ENCODE results near the gene TCF7L2.
A peak's percentile ranks its signal among the peaks of the same experiment; 100 is the strongest.

TCF7L2 gene

DNA sequence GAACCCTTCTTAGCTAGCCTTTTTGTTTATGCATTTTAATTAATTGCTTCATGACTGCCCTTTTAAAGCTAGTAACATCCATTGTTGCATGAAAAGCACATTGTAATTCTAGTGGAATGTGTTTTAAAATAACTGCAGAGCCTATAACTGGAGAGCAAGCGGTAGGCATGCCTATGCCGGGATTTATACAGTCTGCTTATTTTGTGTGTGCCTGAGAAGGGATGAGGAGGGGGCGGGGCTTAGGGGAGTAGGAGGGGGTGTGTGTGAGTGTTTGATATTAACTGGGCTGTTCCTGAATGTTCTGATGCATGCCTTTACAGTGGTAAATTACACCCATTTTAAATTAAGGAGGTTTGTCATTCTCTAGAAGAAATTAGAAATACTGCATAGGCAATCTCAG lies 208.1 kb downstream of the TCF7L2 start:
- DNase-seq = peak; percentile 11

DNA sequence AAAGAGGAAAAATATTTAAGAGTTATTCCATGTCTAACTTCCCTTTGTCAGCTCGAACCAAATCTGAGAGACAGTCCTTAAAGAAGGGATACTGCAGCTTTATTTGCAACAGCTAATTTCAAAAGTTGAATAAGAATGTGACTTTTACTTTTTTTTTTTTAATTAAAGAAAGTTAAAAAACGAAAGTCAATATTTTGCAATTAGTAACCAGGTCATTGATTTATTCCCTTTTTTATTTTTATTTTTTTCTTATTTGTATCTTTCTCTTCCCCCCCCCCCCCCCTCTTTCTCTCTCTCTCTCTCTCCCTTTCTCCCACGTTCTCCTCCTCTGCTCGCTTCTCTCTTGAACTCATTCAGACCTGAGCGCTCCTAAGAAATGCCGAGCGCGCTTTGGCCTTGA lies 209.5 kb downstream of the TCF7L2 start:
- DNase-seq = no peak

GRCh38 chr10:113160641-113161040 lies 210.6 kb downstream of the TCF7L2 start:
- no peak for DNase-seq

GRCh38 chr10:113161066-113161465 lies 211.0 kb downstream of the TCF7L2 start:
- DNase-seq = peak; percentile 24

DNA sequence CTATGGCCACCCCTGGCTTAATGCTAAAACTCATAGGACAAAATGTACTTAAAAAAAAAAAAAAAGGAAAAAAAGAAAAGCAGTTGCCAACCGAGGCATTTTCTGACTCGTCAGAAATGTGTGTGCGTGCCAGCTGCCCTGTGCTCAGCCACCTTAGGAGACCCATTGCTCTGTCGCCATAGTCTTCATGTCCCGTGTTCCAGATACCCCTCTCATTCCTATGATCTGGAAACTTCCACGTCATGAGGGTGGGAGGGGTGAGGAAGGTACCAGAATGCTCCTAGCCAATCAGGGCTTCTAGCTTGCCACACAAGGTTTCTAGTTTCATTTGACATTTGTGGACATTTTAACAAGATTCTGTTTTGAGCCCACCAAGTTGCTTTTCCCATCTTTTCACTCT lies 212.9 kb downstream of the TCF7L2 start:
- no peak for DNase-seq

GRCh38 chr10:113165673-113166072 lies 215.6 kb downstream of the TCF7L2 start:
- no peak for DNase-seq

DNA sequence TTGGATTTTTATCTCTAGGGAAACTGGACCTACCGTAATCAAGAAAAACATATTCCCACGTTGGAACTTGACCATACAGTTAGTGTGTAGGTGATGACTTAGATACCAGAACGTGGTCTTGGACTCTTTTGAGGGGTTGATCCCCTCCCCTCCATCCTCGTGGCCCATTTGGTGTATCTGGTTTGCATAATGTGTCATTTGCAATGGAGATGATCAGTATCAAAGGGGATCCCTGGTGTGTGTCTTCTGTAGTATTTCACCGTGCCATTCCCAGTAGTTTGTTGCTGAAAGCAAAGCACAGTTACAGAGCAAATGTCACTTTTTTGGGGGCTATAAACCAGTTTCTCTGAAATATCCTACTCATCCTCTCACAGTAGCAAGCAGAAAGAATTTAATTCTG lies 217.7 kb downstream of the TCF7L2 start:
- no peak for DNase-seq

- DNase-seq = no peak
Measured at GRCh38 chr10:113168584-113168983, 218.5 kb downstream of the TCF7L2 start.

GRCh38 chr10:113169111-113169510 lies 219.1 kb downstream of the TCF7L2 start:
- DNase-seq = no peak

GRCh38 chr10:113169853-113170460 lies 219.9 kb downstream of the TCF7L2 start:
- DNase-seq = no peak

DNA sequence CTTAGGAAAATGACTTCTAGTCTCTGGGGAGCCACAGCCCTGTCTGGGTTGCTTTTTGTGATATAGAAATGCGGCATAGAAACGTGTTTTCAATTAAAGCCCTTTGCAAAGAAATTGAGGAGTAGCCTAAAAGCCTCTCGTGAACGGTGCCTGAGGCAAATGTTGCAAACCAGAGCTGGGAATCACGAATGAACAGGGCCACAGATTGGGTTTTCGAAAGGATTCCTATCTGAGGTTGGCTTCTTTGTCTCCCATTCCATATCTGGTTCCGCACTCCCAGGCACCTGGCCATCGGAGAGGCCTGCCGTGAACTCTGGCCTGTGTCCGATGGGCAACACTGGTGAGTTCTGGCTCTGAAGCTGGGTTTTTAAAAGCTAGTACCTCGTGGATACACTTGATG lies 221.6 kb downstream of the TCF7L2 start:
- DNase-seq = peak; percentile 18

DNA sequence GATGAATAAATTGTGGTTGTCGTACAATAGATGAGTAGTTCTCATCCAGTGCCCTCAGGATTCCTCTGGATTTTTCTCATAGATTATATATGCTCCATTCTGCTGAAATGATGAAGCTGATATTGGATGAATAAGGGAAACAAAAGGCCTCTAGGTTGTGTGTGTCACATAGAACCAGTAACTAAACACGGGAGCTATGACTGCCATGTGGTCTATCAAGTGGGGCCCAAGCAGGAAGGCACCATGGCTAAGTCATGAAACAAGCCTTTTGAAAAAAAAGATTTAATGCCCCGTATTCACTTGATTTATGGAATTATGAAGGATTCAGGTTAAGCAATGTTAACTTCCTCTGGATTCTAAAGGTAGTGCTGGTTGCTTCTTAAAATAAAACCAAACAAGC lies 225.1 kb downstream of the TCF7L2 start:
- DNase-seq = no peak

- no peak for DNase-seq
Measured at GRCh38 chr10:113175756-113176651, 226.0 kb downstream of the TCF7L2 start.

DNA sequence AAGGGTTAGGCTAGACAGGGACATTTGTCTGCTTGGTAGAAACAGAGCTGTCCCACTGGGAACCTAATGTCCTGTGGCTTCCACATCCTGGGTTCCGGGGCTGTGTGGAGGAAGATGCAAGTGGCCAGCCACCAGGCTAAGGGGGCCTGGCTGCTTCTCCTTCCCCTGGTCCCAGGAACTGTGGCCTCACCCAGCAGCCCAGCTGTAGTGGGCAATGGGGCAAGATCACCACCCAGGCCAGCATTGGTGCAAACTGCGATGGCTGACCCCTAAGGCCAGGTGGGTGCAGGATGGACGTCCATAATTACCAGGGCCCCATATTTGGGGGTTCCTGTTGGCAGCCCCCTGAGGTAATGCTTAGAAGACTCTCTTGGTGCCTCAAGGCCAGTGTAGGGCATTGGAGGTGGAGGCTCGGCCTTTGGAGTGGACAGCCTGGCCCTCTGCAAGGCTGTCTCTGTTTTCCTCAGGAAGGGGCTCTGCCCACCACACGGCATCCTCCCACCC lies 226.7 kb downstream of the TCF7L2 start:
- no peak for DNase-seq

GRCh38 chr10:113177156-113177935 lies 227.3 kb downstream of the TCF7L2 start:
- no peak for DNase-seq

GRCh38 chr10:113177936-113178335 lies 227.9 kb downstream of the TCF7L2 start:
- no peak for DNase-seq

GRCh38 chr10:113178771-113179170 lies 228.7 kb downstream of the TCF7L2 start:
- DNase-seq = no peak

GRCh38 chr10:113179265-113179664 lies 229.2 kb downstream of the TCF7L2 start:
- peak; percentile 13 for DNase-seq

DNA sequence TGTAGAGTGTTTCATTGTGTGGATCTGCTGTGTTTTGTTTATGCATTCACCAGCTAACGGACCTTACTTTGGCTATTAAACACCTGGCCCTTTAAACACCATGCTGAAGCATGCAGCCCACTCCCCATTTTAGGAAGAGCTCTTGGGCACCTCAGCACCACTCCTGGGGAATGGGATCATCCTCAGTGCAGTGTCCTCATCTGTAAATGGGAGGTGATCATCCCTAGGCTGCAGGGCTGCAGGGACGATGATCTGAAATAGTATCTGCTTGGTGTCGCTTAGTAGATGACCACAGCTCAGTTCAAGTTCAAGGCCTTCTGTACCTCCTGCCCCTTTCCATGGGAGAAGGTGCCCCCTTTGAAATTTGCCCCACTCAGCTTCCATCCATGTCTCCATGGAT lies 229.9 kb downstream of the TCF7L2 start:
- DNase-seq = no peak

DNA sequence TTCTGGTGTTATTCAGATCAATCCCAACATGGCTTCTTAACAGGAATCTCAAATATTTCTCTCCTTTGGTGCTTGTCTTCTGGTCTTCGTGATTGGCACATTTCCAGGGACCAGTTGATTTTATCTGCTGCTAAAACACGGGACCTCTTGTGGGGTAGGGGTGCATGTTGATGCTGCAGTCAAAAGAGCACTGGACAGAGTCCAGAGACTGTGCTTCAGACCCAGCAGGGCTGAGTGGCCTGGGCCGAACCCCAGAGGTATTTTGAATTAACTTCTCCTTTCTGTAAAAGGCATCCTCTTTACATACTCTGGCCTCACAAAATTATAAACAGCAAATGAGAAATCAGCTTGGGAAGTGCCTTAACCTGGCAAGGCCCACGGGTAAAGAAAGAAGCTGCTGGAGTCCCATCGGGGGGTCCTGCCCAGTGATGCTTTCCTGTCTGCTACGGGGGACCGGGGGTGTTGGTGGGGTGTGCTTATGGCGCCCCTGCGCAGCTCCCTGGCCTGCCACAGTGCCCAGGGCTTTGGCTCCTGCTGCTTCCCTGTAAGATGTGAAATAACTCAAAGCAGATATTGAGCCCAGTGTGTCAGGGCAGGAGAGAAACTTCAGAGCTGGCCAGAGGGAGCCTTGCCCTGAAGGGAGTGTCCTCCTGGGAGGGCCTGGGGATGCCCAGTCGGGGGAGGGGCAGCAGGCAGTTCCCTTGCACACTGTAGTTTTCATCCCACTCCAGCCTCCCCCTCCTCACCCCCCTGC lies 230.5 kb downstream of the TCF7L2 start:
- DNase-seq = peak; percentile 32

DNA sequence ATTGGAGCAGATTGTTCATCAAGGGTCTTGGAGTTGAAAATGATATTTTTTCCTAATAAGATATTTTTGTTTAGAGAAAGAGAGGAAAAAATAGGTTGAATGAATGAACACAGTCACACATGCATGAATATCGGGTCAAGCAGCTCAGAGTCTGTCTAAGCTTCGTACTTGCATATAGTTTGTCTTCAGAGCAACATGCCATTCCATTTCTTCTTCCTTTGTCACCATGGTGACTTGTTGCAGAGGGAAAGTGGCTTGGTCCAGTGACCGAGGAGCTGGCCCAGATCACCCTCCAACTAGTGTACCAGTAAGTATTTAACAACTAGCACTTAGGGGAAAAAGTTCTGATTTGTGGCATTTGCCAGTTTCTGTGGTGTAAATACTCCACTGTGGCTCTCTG lies 232.1 kb downstream of the TCF7L2 start:
- no peak for DNase-seq

DNA sequence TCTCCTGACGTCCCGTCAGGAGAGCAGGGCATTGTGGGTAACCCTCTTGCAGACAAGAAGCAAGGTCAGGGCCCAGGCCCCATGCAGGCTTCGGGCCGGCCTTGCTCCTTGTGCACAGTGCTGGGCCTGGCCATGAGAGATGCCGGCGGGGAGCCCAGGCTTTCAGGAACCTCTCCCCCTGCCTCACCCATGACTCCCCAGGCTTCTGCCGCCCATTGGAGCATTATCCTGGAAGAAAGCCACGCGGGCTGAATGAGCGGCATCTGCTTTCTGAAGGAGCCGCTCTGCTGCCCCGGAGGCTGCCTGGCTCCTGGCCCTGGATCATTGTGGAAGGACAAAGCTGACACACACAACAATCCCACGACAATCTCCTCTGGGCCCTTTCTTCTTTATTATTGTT lies 233.5 kb downstream of the TCF7L2 start:
- no peak for DNase-seq
